HepG2 (cell line): ENCODE measurements around the gene LATS1. TPM values are rescaled to one million over a fixed set of nuclear protein-coding genes. Genes with fewer than 3 reads are reported as not detected.
A peak's percentile ranks its signal among the peaks of the same experiment; 100 is the strongest.

Experiments used
- CBX5 ChIP-seq: sonication (generic); formaldehyde crosslinking; IDR thresholded peaks from 2 replicates; pipeline ENCODE4 v1.4.0; 2020; ENCODE audit warnings: missing genetic modification reagents, borderline replicate concordance
- CENPBD1 ChIP-seq: sonication (generic); formaldehyde crosslinking; IDR thresholded peaks from 2 replicates; pipeline ENCODE4 v1.8.0; 2022; ENCODE audit warnings: missing genetic modification reagents, low read depth, mild to moderate bottlenecking, borderline replicate concordance
- DDIT3 ChIP-seq: sonication (generic); formaldehyde crosslinking; IDR thresholded peaks from 2 replicates; pipeline ENCODE4 v1.4.0; 2020; ENCODE audit warnings: mild to moderate bottlenecking, missing genetic modification reagents
- DPF2 ChIP-seq: sonication (generic); formaldehyde crosslinking; IDR thresholded peaks from 2 replicates; pipeline ENCODE4 v1.4.0; 2020; ENCODE audit warnings: mild to moderate bottlenecking, low read depth, missing genetic modification reagents, borderline replicate concordance
- FOXK1 ChIP-seq: sonication (generic); formaldehyde crosslinking; IDR thresholded peaks from 2 replicates; pipeline ENCODE4 v1.4.0; 2020; ENCODE audit warnings: low read depth, missing genetic modification reagents, borderline replicate concordance
- GPN1 ChIP-seq: sonication (generic); formaldehyde crosslinking; IDR thresholded peaks from 2 replicates; pipeline ENCODE4 v1.5.1; 2020; ENCODE audit warnings: missing genetic modification reagents, borderline replicate concordance
- HDAC2 ChIP-seq: sonication (generic); formaldehyde crosslinking; IDR thresholded peaks from 2 replicates; pipeline ENCODE4 v1.4.0; 2020; ENCODE audit warnings: missing genetic modification reagents
- HNRNPUL1 ChIP-seq: fragments of 200-400 bp; formaldehyde crosslinking; IDR thresholded peaks from 2 replicates; pipeline ENCODE4 v1.6.1; 2017; ENCODE audit warnings: low read depth, mild to moderate bottlenecking, low read length, moderate library complexity
- NFATC3 ChIP-seq: sonication (generic); formaldehyde crosslinking; IDR thresholded peaks from 2 replicates; pipeline ENCODE4 v1.5.1; 2020; ENCODE audit warnings: mild to moderate bottlenecking, missing genetic modification reagents
- NFE2 ChIP-seq: sonication (generic); formaldehyde crosslinking; IDR thresholded peaks from 2 replicates; pipeline ENCODE4 v1.4.0; 2020; ENCODE audit warnings: missing genetic modification reagents
- NPAS2 ChIP-seq: sonication (generic); formaldehyde crosslinking; IDR thresholded peaks from 2 replicates; pipeline ENCODE4 v1.8.0; 2022; ENCODE audit warnings: mild to moderate bottlenecking, missing genetic modification reagents, borderline replicate concordance
- POLR2AphosphoS2 ChIP-seq: IDR thresholded peaks from 2 replicates; pipeline ENCODE4 v1.6.1; 2011; ENCODE audit warnings: low read depth, low read length, improper control_type of control experiment
- SRSF4 ChIP-seq: fragments of 200-400 bp; formaldehyde crosslinking; IDR thresholded peaks from one replicate; pipeline ENCODE4 v1.6.1; 2018; ENCODE audit warnings: mild to moderate bottlenecking, low read depth, low read length, moderate library complexity; ENCODE audit not compliant: poor library complexity, severe bottlenecking
- SSRP1 ChIP-seq: IDR thresholded peaks from 2 replicates; pipeline ENCODE4 v1.6.1; 2016; ENCODE audit warnings: control low read depth
- TMF1 ChIP-seq: sonication (generic); formaldehyde crosslinking; IDR thresholded peaks from 2 replicates; pipeline ENCODE4 v1.8.1; 2022; ENCODE audit warnings: low read depth, missing genetic modification reagents
- ZFP36L1 ChIP-seq: sonication (generic); formaldehyde crosslinking; IDR thresholded peaks from 2 replicates; pipeline ENCODE4 v1.8.0; 2022; ENCODE audit warnings: mild to moderate bottlenecking, missing genetic modification reagents, moderate library complexity
- ZNF275 ChIP-seq: sonication (generic); formaldehyde crosslinking; IDR thresholded peaks from 2 replicates; pipeline ENCODE4 v1.8.0; 2022; ENCODE audit warnings: missing genetic modification reagents, mild to moderate bottlenecking, inconsistent platforms, borderline replicate concordance
- ZNF280B ChIP-seq: sonication (generic); formaldehyde crosslinking; IDR thresholded peaks from 2 replicates; pipeline ENCODE4 v1.5.0; 2020; ENCODE audit warnings: missing genetic modification reagents, mild to moderate bottlenecking, borderline replicate concordance
- ZNF292 ChIP-seq: sonication (generic); formaldehyde crosslinking; IDR thresholded peaks from 2 replicates; pipeline ENCODE4 v1.8.1; 2022; ENCODE audit warnings: mild to moderate bottlenecking, low read depth, missing genetic modification reagents, borderline replicate concordance
- ZNF3 ChIP-seq: IDR thresholded peaks from 2 replicates; pipeline ENCODE4 v1.7.0; 2017; ENCODE audit warnings: inconsistent platforms
- ZNF343 ChIP-seq: sonication (generic); formaldehyde crosslinking; IDR thresholded peaks from 2 replicates; pipeline ENCODE4 v1.4.0; 2020; ENCODE audit warnings: mild to moderate bottlenecking, missing genetic modification reagents
- ZNF549 ChIP-seq: sonication (generic); formaldehyde crosslinking; IDR thresholded peaks from 2 replicates; pipeline ENCODE4 v1.5.0; 2020; ENCODE audit warnings: missing genetic modification reagents
- ZNF570 ChIP-seq: sonication (generic); formaldehyde crosslinking; IDR thresholded peaks from 2 replicates; pipeline ENCODE4 v1.4.0; 2020; ENCODE audit warnings: mild to moderate bottlenecking, missing genetic modification reagents, borderline replicate concordance
- ZNF615 ChIP-seq: sonication (generic); formaldehyde crosslinking; IDR thresholded peaks from 2 replicates; pipeline ENCODE4 v1.5.0; 2020; ENCODE audit warnings: mild to moderate bottlenecking, missing genetic modification reagents, borderline replicate concordance
- ZSCAN5A ChIP-seq: sonication (generic); formaldehyde crosslinking; IDR thresholded peaks from 2 replicates; pipeline ENCODE4 v1.8.0; 2022; ENCODE audit warnings: mild to moderate bottlenecking, missing genetic modification reagents, borderline replicate concordance
- polyA plus RNA-seq, 8 experiments: library from polyadenylated mRNA; depleted of rRNA in 3 of 8; stranded (reverse) in 7 of 8; unstranded in 1 of 8; fragments of >200 nt; fragmentation: Illumina TruSeq in 4 of 8; extraction: Trizol in 4 of 8; gene quantifications; 2 replicates each; pipeline versions ENCODE4 v1.2.1 to v1.2.3, GENCODE V29; 2011 to 2016; ENCODE audit warnings: low read depth in 4 of 8, missing spikeins in 1 of 8, mixed read lengths in 1 of 8; ENCODE audit not compliant: insufficient read depth in 1 of 8
- total RNA-seq, 5 experiments: library from RNA; depleted of rRNA; stranded (reverse); fragments of >200 nt; fragmentation: Illumina TruSeq; extraction: Trizol; gene quantifications; 2 replicates each; pipeline ENCODE4 v1.2.3, GENCODE V29; 2016; ENCODE audit warnings: low read depth in 1 of 5

The LATS1 gene
- total and polyA plus RNA-seq, 2 of the 13 experiments (the other 11 are each of a cell fraction or from before 2014, with no cell fraction given) = 9.9 to 12.6 TPM

GRCh38 chr6:149746147-149746946 lies 28.4 kb upstream of the LATS1 start, which contains the start of gene NUP43 (continued):
- TF ChIP-seq POLR2AphosphoS2 = no peak
- no peak for TF ChIP-seq FOXK1
- TF ChIP-seq NFE2 (CRISPR knock-in tag) = no peak
- no peak for TF ChIP-seq ZNF549 (CRISPR knock-in tag)
- TF ChIP-seq SSRP1 (CRISPR knock-in tag) = no peak
- no peak for TF ChIP-seq CENPBD1 (CRISPR knock-in tag)
- TF ChIP-seq ZNF3 = 0 out of 2 replicates have a peak, but pooled peaks have one; percentile 42
- TF ChIP-seq ZNF275 = no peak
- peak; percentile 97 for TF ChIP-seq ZFP36L1 (CRISPR knock-in tag)
- TF ChIP-seq NPAS2 (CRISPR knock-in tag) = no peak
- TF ChIP-seq CBX5 (CRISPR knock-in tag) = peak; percentile 92; the same call in 1 of the 2 replicates
- TF ChIP-seq SRSF4 = no peak
- TF ChIP-seq HDAC2 (CRISPR knock-in tag) = peak; percentile 93
- peak; percentile 84; the same call in 1 of the 2 replicates for TF ChIP-seq ZSCAN5A (CRISPR knock-in tag)
- TF ChIP-seq ZNF292 = peak; percentile 85; the same call in 1 of the 2 replicates
- TF ChIP-seq TMF1 = peak; percentile 29; the same call in 1 of the 2 replicates
- peak; percentile 87; the same call in 1 of the 2 replicates for TF ChIP-seq NFATC3 (CRISPR knock-in tag)
- no peak for TF ChIP-seq ZNF615
- no peak for TF ChIP-seq GPN1 (CRISPR knock-in tag)
- TF ChIP-seq ZNF280B (CRISPR knock-in tag) = peak; percentile 90; the same call in 1 of the 2 replicates
- TF ChIP-seq DPF2 (CRISPR knock-in tag) = peak; percentile 59; the same call in 1 of the 2 replicates
- no peak for TF ChIP-seq DDIT3 (CRISPR knock-in tag)
- TF ChIP-seq ZNF570 (CRISPR knock-in tag) = no peak
- TF ChIP-seq HNRNPUL1 = no peak
- peak; percentile 73; the same call in 1 of the 2 replicates for TF ChIP-seq ZNF343 (CRISPR knock-in tag)
